ENCODE measurements around the gene MPP3.

MPP3 gene

GRCh38 chr17:43860077-43860725, 27.3 kb upstream of the MPP3 start:
- no peak for DNase-seq (ENCODE audit: extremely low read depth, low read depth)
- no peak for TF ChIP-seq CTCF (IDR thresholded peaks at IDR 0.05; ENCODE audit: low read depth, low read length)

- no peak for DNase-seq (ENCODE audit: extremely low read depth, low read depth)
- TF ChIP-seq CTCF (IDR thresholded peaks at IDR 0.05; ENCODE audit: low read depth, low read length) = no peak
Measured at GRCh38 chr17:43857957-43858600, 25.1 kb upstream of the MPP3 start.

GRCh38 chr17:43857141-43857540, 24.2 kb upstream of the MPP3 start:
- TF ChIP-seq CTCF (IDR thresholded peaks at IDR 0.05; ENCODE audit: low read depth, low read length) = no peak

GRCh38 chr17:43856141-43856540, 23.2 kb upstream of the MPP3 start:
- DNase-seq (ENCODE audit: extremely low read depth, low read depth) = no peak
- no peak for TF ChIP-seq CTCF (IDR thresholded peaks at IDR 0.05; ENCODE audit: low read depth, low read length)

More at GRCh38 chr17:43857141-43857540, 24.2 kb upstream of the MPP3 start:
- no peak for DNase-seq (ENCODE audit: extremely low read depth, low read depth)

GRCh38 chr17:43855061-43855460, 22.1 kb upstream of the MPP3 start:
- DNase-seq (ENCODE audit: extremely low read depth, low read depth) = no peak
- TF ChIP-seq CTCF (IDR thresholded peaks at IDR 0.05; ENCODE audit: low read depth, low read length) = no peak

- no peak for DNase-seq (ENCODE audit: extremely low read depth, low read depth)
- TF ChIP-seq CTCF (IDR thresholded peaks at IDR 0.05; ENCODE audit: low read depth, low read length) = no peak
Measured at GRCh38 chr17:43854498-43854897, 21.6 kb upstream of the MPP3 start.

- no peak for DNase-seq (ENCODE audit: extremely low read depth, low read depth)
- TF ChIP-seq CTCF (IDR thresholded peaks at IDR 0.05; ENCODE audit: low read depth, low read length) = no peak
Measured at GRCh38 chr17:43853546-43853945, 20.6 kb upstream of the MPP3 start.

All from AG09319 (cell line).